Sciatic nerve (tissue), 2 donors: Measurements from ENCODE around the gene NMUR2. TPM values are rescaled to one million over a fixed set of nuclear protein-coding genes. Genes with fewer than 3 reads are reported as not detected.

Experiments used
- ATAC-seq: fragments of 200-7000 bp; cut with Tn5 transposase; one replicate; pipeline ENCODE4 v1.9.1; 2020; ENCODE audit warnings: mild to moderate bottlenecking, moderate library complexity
- DNase-seq: peaks from one replicate; pipeline ENCODE4 v3.0.0-alpha.2; 2020; ENCODE audit warnings: low spot score
- intact Hi-C: fragments of 100-400 bp; cut with DNase I; formaldehyde crosslinking; loops from one replicate; pipeline ENCODE4 v1.14.2; 2022
- total RNA-seq: library from RNA; stranded (reverse); fragmentation: NEBNext Ultra II Directional; extraction: Animal tissue kit (Norgen Biotek cat#: 25700); gene quantifications from one replicate; pipeline ENCODE4 v1.2.1, GENCODE V29; 2021
- donor health status: DM: no; HTN: no; CAD: no.
- donor health status: DM: no; HTN: no; CAD: no.

Gene NMUR2, protein sequence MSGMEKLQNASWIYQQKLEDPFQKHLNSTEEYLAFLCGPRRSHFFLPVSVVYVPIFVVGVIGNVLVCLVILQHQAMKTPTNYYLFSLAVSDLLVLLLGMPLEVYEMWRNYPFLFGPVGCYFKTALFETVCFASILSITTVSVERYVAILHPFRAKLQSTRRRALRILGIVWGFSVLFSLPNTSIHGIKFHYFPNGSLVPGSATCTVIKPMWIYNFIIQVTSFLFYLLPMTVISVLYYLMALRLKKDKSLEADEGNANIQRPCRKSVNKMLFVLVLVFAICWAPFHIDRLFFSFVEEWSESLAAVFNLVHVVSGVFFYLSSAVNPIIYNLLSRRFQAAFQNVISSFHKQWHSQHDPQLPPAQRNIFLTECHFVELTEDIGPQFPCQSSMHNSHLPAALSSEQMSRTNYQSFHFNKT
- not detected for total RNA-seq

DNA sequence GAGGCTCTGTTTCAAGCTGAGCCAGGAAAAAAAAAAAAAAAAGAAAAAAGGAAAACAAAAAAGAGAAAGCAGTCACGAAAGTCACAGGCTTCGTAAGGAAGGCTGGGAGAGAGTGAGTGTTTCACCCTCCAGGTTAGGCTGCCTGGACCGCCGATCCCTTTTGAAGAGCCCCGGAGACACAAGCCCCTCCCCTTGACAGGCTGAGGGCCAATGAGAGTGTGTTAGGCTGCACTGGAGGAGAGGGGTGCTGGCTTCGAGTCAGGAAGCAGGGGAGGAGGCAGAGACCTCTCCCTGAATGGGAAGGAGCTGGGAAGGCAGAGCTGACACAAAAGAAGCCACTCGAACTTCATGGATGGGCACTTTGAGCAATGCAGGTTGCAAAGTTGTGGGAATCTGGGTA, at the start of gene NMUR2:
Gene NMUR2, minus strand, starts transcription at position 135 of the 400 bp plus-strand sequence. CDS start 166 bp downstream, outside the sequence.
- DNase-seq (no peak), ATAC-seq (no peak)
- intact Hi-C loops = no loop called here

- intact Hi-C loops = no loop called here
- no peak for ATAC-seq
- no peak for DNase-seq
Measured at GRCh38 chr5:152443935-152444334, 38.9 kb upstream of the NMUR2 start.

DNA sequence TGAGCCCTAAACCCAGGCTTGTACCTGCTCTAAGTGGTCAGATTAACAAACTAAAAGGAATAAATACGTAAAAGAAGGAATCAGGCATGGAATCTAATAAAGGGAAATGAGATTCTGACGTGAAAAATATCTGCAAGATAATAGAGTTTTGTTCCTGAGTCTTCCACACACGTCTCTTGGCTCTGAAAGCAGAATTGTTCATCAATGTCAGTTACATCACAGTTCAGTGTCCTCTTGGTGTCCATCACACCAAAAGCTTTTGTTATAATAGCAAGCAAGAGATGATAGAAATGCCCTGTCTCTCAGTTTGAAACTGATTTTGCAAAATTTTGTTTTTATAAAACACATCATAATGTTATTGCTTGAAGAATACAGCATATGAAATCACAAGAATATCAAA, 34.7 kb upstream of the NMUR2 start:
- intact Hi-C loops = no loop called here
- ATAC-seq = no peak
- DNase-seq = no peak

DNA sequence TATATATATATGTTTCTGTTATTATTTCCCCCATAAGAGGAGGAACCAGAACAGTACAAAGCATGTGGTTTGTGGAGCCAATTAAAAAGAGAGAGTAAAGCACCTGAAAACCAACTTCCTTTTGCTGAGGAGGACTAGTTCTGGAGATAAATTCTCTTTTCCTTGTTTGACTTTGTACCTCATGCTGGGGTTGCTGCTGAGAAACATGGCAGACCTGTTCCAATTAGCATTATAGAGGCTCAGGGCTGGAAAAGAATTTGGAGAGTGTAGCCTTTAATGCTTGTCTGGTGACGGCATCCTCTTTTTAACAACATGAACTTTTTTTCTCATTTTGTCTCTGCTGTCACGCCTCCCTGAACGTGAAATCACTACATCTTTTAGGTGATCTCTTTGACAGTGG, 32.8 kb upstream of the NMUR2 start:
- intact Hi-C loops = no loop called here
- ATAC-seq = no peak
- no peak for DNase-seq

DNA sequence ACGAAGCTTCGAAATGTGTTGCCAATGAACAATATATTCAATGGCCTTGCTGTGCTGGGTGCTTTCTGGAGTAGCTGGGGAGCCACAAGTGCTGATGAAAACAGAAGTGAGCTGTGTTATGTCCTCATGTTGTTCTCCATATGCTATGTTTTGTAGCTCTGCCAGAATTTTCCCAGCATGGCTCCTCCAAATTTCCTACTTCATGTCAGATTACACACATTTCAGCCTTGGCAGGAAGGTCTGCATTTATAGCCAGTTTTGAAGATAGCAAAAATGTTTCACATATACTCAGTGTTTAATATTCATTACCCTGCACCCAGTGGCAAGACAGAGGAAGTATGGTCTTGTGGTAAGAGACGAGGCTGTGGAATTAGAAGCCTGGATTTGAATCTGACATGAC, 22.6 kb upstream of the NMUR2 start:
- intact Hi-C loops = no loop called here
- no peak for DNase-seq
- no peak for ATAC-seq

GRCh38 chr5:152425083-152425482, 20.0 kb upstream of the NMUR2 start:
- intact Hi-C loops = no loop called here
- ATAC-seq (no peak), DNase-seq (no peak)

DNA sequence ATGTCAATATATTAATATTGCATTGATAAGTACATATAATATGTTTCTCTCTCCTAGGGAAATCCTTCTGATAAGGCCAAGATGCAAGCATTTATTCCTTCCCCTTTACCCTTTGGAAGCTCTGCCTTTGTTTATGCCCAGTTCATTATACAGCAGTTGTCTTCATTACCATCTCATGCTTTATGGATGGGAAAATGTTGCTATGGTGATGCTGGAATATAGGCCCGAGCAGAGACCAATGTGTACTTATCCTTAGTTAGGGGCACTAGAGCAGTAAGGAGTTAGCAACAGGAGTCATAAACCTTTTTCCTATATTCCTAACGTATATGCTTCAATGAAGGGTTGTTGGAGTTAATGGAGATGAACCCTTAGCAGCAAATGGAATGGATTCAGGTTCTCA, 19.4 kb upstream of the NMUR2 start:
- no peak for ATAC-seq
- DNase-seq = no peak
- intact Hi-C loops = loop anchor here (5.0 kb wide), 1 partner anchor 1062 kb away; no protein-coding TSS in a partner anchor

DNA sequence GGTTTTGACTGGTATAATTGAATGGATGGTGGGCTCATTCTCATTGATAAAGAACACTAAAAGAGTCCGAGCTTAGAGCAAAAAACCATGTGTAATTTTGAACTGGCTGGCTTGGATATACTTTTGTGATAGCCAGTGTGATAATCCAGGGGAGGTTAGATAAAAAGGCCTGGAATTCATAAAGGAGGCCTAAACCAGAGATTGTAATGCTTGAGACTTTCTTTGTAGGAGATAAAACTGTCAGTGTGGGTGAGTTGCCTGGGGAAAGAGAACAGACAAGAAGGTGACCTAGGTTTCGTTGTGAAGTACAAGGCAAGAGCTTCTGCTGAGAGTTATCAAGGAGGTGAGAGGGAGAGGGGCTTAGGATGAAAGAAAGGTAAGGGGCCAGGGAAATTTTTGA, 17.0 kb upstream of the NMUR2 start:
- intact Hi-C loops = loop anchor here (5.0 kb wide), 1 partner anchor 1060 kb away; no protein-coding TSS in a partner anchor
- ATAC-seq (no peak), DNase-seq (no peak)

DNA sequence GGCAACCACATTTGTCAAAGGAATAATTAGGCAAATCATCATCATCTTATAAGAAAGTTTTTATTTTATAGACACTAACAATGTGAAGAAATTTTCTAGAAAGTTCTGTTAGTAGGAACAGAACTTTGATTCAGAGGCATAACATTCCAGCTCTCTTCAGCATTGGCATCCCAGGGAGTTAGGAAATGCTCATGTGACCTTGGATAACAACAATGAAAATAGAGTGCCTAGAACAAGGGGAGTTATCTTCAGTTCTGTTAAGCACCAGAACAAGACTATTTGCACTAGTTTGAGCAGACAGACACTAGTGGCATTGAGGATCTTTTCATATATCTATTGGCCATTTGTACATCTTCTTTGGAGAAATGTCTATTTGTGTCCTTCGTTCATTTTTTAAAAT, 7.0 kb upstream of the NMUR2 start:
- intact Hi-C loops = no loop called here
- ATAC-seq (no peak), DNase-seq (no peak)

- no peak for ATAC-seq
- no peak for DNase-seq
- intact Hi-C loops = no loop called here
Measured at GRCh38 chr5:152406082-152406481, 1.0 kb upstream of the NMUR2 start.

DNA sequence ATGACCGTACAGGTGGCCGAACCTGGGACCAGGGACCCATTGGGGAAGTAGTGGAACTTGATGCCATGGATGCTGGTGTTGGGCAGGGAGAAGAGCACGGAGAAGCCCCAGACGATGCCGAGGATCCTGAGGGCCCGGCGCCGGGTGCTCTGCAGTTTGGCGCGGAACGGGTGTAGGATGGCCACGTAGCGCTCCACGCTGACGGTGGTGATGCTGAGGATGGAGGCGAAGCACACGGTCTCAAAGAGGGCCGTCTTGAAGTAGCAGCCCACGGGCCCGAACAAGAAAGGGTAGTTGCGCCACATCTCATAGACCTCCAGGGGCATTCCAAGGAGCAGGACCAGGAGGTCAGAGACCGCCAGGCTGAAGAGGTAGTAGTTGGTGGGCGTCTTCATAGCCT, 585 bp downstream of the NMUR2 start:
- no peak for DNase-seq
- no peak for ATAC-seq
- intact Hi-C loops = no loop called here

DNA sequence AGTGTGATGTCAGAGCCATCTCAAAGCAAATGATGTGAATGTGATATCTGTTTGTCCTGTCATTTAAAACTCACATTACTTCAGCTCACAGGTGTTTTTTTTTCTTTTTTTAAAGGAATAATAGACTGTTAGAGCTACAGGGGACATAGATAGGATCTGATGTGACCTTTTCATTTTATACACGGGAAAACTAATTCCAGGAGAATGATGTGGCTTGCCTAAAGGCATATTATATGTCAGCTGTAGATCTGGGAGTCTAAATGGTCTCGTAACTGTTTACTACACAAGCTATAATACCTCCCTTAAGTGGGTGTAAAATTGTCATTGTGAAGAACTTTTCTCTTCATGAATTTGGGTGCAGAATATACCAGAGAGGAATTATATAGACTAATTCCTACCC, 2.0 kb downstream of the NMUR2 start:
- intact Hi-C loops = no loop called here
- ATAC-seq = no peak
- no peak for DNase-seq

GRCh38 chr5:152400846-152401245, 4.2 kb downstream of the NMUR2 start:
- ATAC-seq (no peak), DNase-seq (no peak)
- intact Hi-C loops = no loop called here

DNA sequence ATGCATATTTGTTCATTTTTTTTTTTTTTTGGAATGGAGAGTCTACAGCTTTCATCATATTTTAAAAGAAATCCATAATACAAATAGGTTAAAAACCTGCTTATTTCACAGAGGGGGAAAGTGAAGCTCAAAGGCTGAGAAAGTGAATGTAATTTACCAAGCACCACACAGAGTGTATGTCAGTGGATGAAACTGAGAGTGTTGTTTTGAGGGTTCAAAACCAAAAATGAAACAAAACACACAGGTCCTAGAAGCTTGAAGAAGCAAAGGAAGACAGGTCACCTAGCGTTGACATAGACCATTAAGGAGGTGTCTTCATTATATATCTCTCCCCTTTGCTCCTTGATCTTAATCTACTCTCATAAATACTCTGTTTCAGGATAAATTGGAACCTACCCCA, 7.5 kb downstream of the NMUR2 start:
- no peak for ATAC-seq
- intact Hi-C loops = no loop called here
- no peak for DNase-seq

DNA sequence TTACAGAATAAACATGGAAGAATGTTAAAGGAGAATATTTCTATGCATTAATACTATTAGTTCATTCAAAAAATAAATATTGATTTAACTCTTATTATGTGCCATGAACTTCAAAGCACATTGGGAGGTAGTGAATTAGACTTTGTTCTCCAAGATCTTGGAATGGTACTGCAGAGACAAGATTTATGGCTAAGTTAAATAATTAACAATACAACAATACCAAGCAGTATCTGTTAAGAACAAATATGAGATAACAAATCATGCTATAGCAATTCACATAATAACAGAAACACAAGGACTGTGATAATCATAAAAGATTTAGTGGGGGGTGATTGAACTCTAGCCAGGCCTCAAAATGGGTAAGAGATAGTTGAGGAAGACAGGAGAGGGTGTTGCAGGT, 11.6 kb downstream of the NMUR2 start:
- DNase-seq = no peak
- ATAC-seq = no peak
- intact Hi-C loops = no loop called here

DNA sequence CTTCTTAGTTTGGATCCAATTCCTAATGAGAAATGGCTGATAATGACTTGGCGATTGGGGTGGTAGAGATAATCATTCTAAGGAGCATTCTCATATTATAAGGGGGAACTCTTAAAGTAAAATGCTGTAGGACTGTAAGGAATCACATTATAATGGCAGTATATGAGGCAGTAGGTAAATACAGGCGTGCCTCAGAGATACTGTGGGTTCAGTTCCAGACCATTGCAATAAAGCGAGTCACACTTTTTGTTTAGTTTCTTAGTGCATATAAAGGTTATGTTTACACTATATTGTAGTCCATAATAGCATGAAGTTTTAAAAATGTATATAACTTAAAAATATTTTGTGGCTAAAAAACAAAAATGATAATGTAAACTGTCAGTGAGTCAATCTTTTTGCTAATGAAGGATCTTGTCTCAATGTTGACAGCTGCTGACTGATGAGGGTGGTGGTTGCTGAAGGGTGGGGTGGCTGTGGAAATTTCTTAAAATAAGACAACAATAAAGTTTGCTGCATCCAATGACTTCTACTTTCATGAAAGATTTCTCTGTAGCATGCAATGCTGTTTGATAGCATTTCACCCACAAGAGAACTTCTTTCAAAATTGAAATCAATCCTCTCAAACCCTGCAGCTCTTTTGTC, 15.8 kb downstream of the NMUR2 start:
- no peak for DNase-seq
- no peak for ATAC-seq
- intact Hi-C loops = no loop called here

DNA sequence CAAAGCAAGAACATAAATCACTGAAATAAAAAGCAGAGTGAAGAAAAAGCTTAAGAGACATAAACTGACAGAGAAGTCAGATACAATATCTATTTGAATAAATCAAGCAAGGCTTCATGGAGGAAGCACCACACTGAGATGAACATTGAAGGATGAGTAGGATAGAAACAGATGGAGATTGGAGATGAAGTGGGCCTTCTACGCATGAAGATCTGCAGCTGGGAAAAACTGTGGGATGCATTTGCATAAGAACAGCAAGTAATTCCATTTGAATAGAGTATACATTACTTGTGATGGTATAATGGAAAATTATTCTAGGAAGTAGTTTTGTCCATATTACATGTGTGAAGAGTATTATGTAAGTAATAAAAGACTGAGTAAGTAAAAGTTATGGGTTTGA, 16.5 kb downstream of the NMUR2 start:
- no peak for DNase-seq
- ATAC-seq = no peak
- intact Hi-C loops = no loop called here

DNA sequence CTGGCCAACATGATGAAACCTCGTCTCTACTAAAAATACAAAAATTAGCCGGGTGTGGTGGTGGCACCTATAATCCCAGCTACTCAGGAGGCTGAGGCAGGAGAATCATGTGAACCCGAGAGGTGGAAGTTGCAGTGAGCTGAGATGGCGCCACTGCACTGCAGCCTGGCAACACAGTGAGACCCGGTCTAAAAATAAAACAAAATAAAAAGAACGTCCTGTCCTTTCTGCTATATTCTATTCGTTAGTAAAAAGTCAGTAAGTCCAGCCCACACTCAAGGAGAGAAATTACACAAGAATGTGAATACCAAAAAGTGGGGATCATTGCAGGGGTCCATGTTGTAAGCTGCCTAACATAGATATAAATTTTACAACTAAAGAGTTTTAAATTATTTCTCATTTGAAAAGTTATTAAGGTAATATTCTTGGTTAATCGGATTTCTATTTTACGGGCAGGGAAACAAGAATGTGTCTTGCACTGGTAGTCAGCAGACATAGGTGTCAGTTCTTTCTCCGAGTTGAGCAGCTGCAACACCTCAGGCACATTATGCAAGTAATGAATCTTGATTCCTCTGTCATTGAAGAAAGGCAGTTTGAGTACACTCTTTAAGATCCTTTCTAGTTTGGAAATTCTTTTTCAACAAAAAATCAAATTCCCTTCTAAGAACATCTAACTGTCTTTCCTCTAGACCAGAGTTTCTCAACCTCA, 24.5 kb downstream of the NMUR2 start:
- ATAC-seq = no peak
- intact Hi-C loops = no loop called here
- no peak for DNase-seq

GRCh38 chr5:152379331-152379730, 25.7 kb downstream of the NMUR2 start:
- no peak for DNase-seq
- intact Hi-C loops = no loop called here
- no peak for ATAC-seq

DNA sequence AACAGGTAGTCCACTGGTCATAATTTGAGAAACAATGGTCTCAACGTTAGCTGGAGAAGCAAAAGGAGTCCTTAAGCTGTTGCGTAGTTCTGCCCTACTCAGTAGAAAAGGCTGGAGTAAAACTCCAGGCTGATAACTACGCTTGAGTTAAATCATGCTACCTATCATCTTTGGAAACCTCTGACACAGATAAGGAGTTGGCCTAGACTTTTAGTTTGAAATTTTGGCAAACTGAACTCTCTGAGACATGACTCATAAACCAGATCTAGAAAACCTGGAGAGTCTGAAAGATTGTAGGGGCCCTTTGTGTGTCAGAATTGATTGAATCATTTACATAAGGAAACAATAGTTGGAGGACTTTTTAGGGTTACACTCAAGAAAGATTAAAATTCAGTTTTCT, 26.3 kb downstream of the NMUR2 start:
- intact Hi-C loops = no loop called here
- no peak for ATAC-seq

More for the DNA sequence above, 26.3 kb downstream of the NMUR2 start:
- DNase-seq = no peak
